Measurements from ENCODE around the gene ITGA5. TPM values are rescaled to one million over a fixed set of nuclear protein-coding genes. Genes with fewer than 3 reads are reported as not detected.
A peak's percentile ranks its signal among the peaks of the same experiment; 100 is the strongest.

ITGA5 gene
- total RNA-seq, 1 donor from 2014 or later, result 20.1 TPM

GRCh38 chr12:54401119-54401518 is 17.9 kb downstream of the ITGA5 start:
- no peaks in the 10 kb centered on the region for H3K27me3 Mint-ChIP-seq (ENCODE audit: low read depth)
- H3K36me3 Mint-ChIP-seq (ENCODE audit: low read depth), result peaks cover 4% of the 10 kb centered on the region
- no peaks in the 10 kb centered on the region for H3K4me1 Mint-ChIP-seq
- H3K9me3 Mint-ChIP-seq, result no peaks in the 10 kb centered on the region
- no peak overlapping the region for H3K4me3 Mint-ChIP-seq
- DNase-seq (ENCODE audit: low read depth, low spot score), result no peak
- TF ChIP-seq CTCF (conservative IDR thresholded peaks at IDR 0.05), result no peak
- H3K27ac Mint-ChIP-seq (ENCODE audit: unreplicated experiment), result no peak overlapping the region

- H3K9me3 Mint-ChIP-seq, result no peaks in the 10 kb centered on the region
- H3K4me3 Mint-ChIP-seq, result peak overlapping the region; percentile 3
- TF ChIP-seq CTCF (conservative IDR thresholded peaks at IDR 0.05), result peak; percentile 97
- no peak overlapping the region for H3K27ac Mint-ChIP-seq (ENCODE audit: unreplicated experiment)
- H3K4me1 Mint-ChIP-seq, result peaks cover 3% of the 10 kb centered on the region
- peak; percentile 98 for DNase-seq (ENCODE audit: low read depth, low spot score)
- H3K36me3 Mint-ChIP-seq (ENCODE audit: low read depth), result peaks cover 4% of the 10 kb centered on the region
- H3K27me3 Mint-ChIP-seq (ENCODE audit: low read depth), result no peaks in the 10 kb centered on the region
These were observed 19.9 kb downstream of the ITGA5 start for GRCh38 chr12:54398995-54399793.

- H3K4me3 Mint-ChIP-seq, result no peak overlapping the region
- H3K36me3 Mint-ChIP-seq (ENCODE audit: low read depth), result peaks cover 4% of the 10 kb centered on the region
- H3K9me3 Mint-ChIP-seq, result no peaks in the 10 kb centered on the region
- peaks cover 3% of the 10 kb centered on the region for H3K27me3 Mint-ChIP-seq (ENCODE audit: low read depth)
- DNase-seq (ENCODE audit: low read depth, low spot score), result no peak
- no peak for TF ChIP-seq CTCF (conservative IDR thresholded peaks at IDR 0.05)
- H3K4me1 Mint-ChIP-seq, result peaks cover 9% of the 10 kb centered on the region
- no peak overlapping the region for H3K27ac Mint-ChIP-seq (ENCODE audit: unreplicated experiment)
These were observed 20.8 kb downstream of the ITGA5 start for GRCh38 chr12:54398218-54398617.

GRCh38 chr12:54397157-54397556 is 21.9 kb downstream of the ITGA5 start:
- no peak overlapping the region for H3K27ac Mint-ChIP-seq (ENCODE audit: unreplicated experiment)
- peaks cover 9% of the 10 kb centered on the region for H3K4me1 Mint-ChIP-seq
- H3K9me3 Mint-ChIP-seq, result no peaks in the 10 kb centered on the region
- H3K27me3 Mint-ChIP-seq (ENCODE audit: low read depth), result peaks cover 3% of the 10 kb centered on the region
- H3K4me3 Mint-ChIP-seq, result no peak overlapping the region
- DNase-seq (ENCODE audit: low read depth, low spot score), result no peak
- H3K36me3 Mint-ChIP-seq (ENCODE audit: low read depth), result peaks cover 2% of the 10 kb centered on the region
- TF ChIP-seq CTCF (conservative IDR thresholded peaks at IDR 0.05), result no peak

- Mint-ChIP-seq H3K27me3 (ENCODE audit: low read depth) (peaks cover 3% of the 10 kb centered on the region), H3K36me3 (ENCODE audit: low read depth) (peaks cover 2% of the 10 kb centered on the region), H3K4me3 (no peak overlapping the region), H3K9me3 (no peaks in the 10 kb centered on the region), H3K27ac (ENCODE audit: unreplicated experiment) (no peak overlapping the region), H3K4me1 (peaks cover 15% of the 10 kb centered on the region)
- no peak for DNase-seq (ENCODE audit: low read depth, low spot score)
- no peak for TF ChIP-seq CTCF (conservative IDR thresholded peaks at IDR 0.05)
These were observed 23.5 kb downstream of the ITGA5 start for GRCh38 chr12:54395545-54395944.
